GM12878 (cell line): ENCODE measurements around the gene UMAD1. TPM values are rescaled to one million over a fixed set of nuclear protein-coding genes. Genes with fewer than 3 reads are reported as not detected.

Source experiments
- ATAC-seq: fragments of 200-7000 bp; cut with Tn5 transposase; 3 replicates; pipeline ENCODE4 v1.9.1; 2020; ENCODE audit warnings: mild to moderate bottlenecking, moderate library complexity
- BruUV-seq: library from RNA; stranded (reverse); fragments of 400-500 nt; replicated peaks from 2 replicates; lab custom pipeline; 2021; lab: Mats Ljungman, UMichigan
- CTCF ChIA-PET: fragments of 300-600 bp; sonication (Branson Sonifier 250); formaldehyde crosslinking; extraction: SDS; loops from one replicate; lab custom pipeline; 2021; ENCODE audit warnings: inconsistent platforms; lab: Yijun Ruan, JAX
- POLR2A ChIA-PET: fragments of 350-600 bp; formaldehyde crosslinking; extraction: SDS; loops from one replicate; lab custom pipeline; 2021; ENCODE audit warnings: inconsistent platforms; lab: Charles Lee
- RAD21 ChIA-PET: fragments of 300-600 bp; sonication (Branson Sonifier 250); formaldehyde crosslinking; loops from one replicate; lab custom pipeline; 2023; ENCODE audit warnings: antibody characterized with exemption; ENCODE audit not compliant: unreplicated experiment; lab: Charles Lee
- SMC1A ChIA-PET: fragments of 300-600 bp; sonication (Branson Sonifier 250); formaldehyde crosslinking; loops from one replicate; lab custom pipeline; 2023; ENCODE audit not compliant: unreplicated experiment, uncharacterized antibody; lab: Charles Lee
- DNase-seq: peaks from one replicate; pipeline ENCODE4 v3.0.0-alpha.2; 2011; ENCODE audit warnings: low read depth, low spot score
- FAIRE-seq: peaks from 3 replicates; lab custom pipeline; 2011; peaks lifted over from hg19 to GRCh38; lab: Jason Lieb, UNC
- H2AFZ ChIP-seq: 2 replicates; pipeline ENCODE4 v1.6.0; 2011; ENCODE audit warnings: low read depth, low read length, control low read depth; ENCODE audit not compliant: control insufficient read depth
- H3K27ac ChIP-seq: 2 replicates; pipeline ENCODE4 v1.5.1; 2011; ENCODE audit warnings: control low read depth; ENCODE audit not compliant: control insufficient read depth, insufficient read depth
- H3K27me3 ChIP-seq, 2 experiments: replicated peaks in 1 of 2; 2 replicates each; pipeline versions ENCODE4 v1.6.0 to v1.6.1; 2011; ENCODE audit warnings: low read length in 1 of 2; ENCODE audit not compliant: control insufficient read depth in 2 of 2, insufficient read depth in 2 of 2
- H3K36me3 ChIP-seq, 2 experiments: 2 replicates each; pipeline ENCODE4 v1.5.1; 2011; ENCODE audit warnings: low read length in 1 of 2; ENCODE audit not compliant: control insufficient read depth in 2 of 2, insufficient read depth in 2 of 2
- H3K4me1 ChIP-seq: 2 replicates; pipeline ENCODE4 v1.6.1; 2011; ENCODE audit warnings: mild to moderate bottlenecking, low read length, moderate library complexity, mixed read lengths; ENCODE audit not compliant: control insufficient read depth, insufficient read depth
- H3K4me2 ChIP-seq: 2 replicates; pipeline ENCODE4 v1.6.0; 2011; ENCODE audit warnings: control low read depth; ENCODE audit not compliant: control insufficient read depth, insufficient read depth
- H3K4me3 ChIP-seq: fragments of 200-600 bp; sonication (generic); 2 replicates; pipeline ENCODE4 v1.5.1; 2016
- H3K79me2 ChIP-seq: 2 replicates; pipeline ENCODE4 v1.6.0; 2011; ENCODE audit warnings: low read length; ENCODE audit not compliant: control insufficient read depth, insufficient read depth
- H3K9ac ChIP-seq: 2 replicates; pipeline ENCODE4 v1.8.0; 2011; ENCODE audit warnings: low read length, control low read depth, mixed read lengths; ENCODE audit not compliant: control insufficient read depth, insufficient read depth
- H3K9me3 ChIP-seq: replicated peaks from 3 replicates; pipeline ENCODE4 v1.5.1; 2011; ENCODE audit warnings: mild to moderate bottlenecking, low read length; ENCODE audit not compliant: control insufficient read depth, insufficient read depth
- H4K20me1 ChIP-seq: 2 replicates; pipeline ENCODE4 v1.6.0; 2011; ENCODE audit not compliant: control insufficient read depth, insufficient read depth
- BMI1 ChIP-seq: fragments of 450-650 bp; IDR thresholded peaks from 2 replicates; pipeline ENCODE4 v1.6.1; 2016; ENCODE audit warnings: mild to moderate bottlenecking, moderate library complexity, borderline replicate concordance
- BRCA1 ChIP-seq: IDR thresholded peaks from 2 replicates; pipeline ENCODE4 v1.6.1; 2011; ENCODE audit warnings: low read depth, low read length, improper control_type of control experiment
- CHD4 ChIP-seq: fragments of 200-600 bp; sonication (generic); IDR thresholded peaks from 2 replicates; pipeline ENCODE4 v1.6.1; 2016; ENCODE audit warnings: mild to moderate bottlenecking
- CREM ChIP-seq: IDR thresholded peaks from 2 replicates; pipeline ENCODE4 v1.6.1; 2014; ENCODE audit warnings: antibody characterized with exemption, low read depth
- DPF2 ChIP-seq: fragments of 450-650 bp; IDR thresholded peaks from 2 replicates; pipeline ENCODE4 v1.6.1; 2017; ENCODE audit warnings: mild to moderate bottlenecking
- IKZF2 ChIP-seq, 2 experiments: fragments of 450-650 bp; IDR thresholded peaks; 2 replicates each; pipeline ENCODE4 v1.6.1; 2017; ENCODE audit warnings: mild to moderate bottlenecking in 2 of 2, moderate library complexity in 2 of 2
- KDM1A ChIP-seq: fragments of 200-600 bp; sonication (generic); IDR thresholded peaks from 2 replicates; pipeline ENCODE4 v1.6.1; 2016; ENCODE audit warnings: borderline replicate concordance
- NR2F1 ChIP-seq: fragments of 450-650 bp; conservative IDR thresholded peaks from 2 replicates; pipeline ENCODE4 v1.6.1; 2017; ENCODE audit warnings: mild to moderate bottlenecking
- RCOR1 ChIP-seq: conservative IDR thresholded peaks from 2 replicates; pipeline ENCODE4 v1.6.1; 2012; ENCODE audit warnings: low read depth, low read length, improper control_type of control experiment
- RUNX3 ChIP-seq: IDR thresholded peaks from 2 replicates; pipeline ENCODE4 v1.6.1; 2012; ENCODE audit warnings: low read length, inconsistent platforms
- SIN3A ChIP-seq: IDR thresholded peaks from 2 replicates; pipeline ENCODE4 v1.6.1; 2012; ENCODE audit warnings: low read depth, low read length, improper control_type of control experiment
- SIX5 ChIP-seq: IDR thresholded peaks from 2 replicates; pipeline ENCODE4 v1.6.1; 2011; ENCODE audit warnings: mild to moderate bottlenecking, low read depth, low read length, moderate library complexity; ENCODE audit not compliant: severe bottlenecking
- SMARCA5 ChIP-seq: fragments of 450-650 bp; IDR thresholded peaks from 2 replicates; pipeline ENCODE4 v1.6.1; 2017; ENCODE audit warnings: mild to moderate bottlenecking
- SPI1 ChIP-seq: IDR thresholded peaks from 2 replicates; pipeline ENCODE4 v1.6.1; 2011; ENCODE audit warnings: low read depth, mild to moderate bottlenecking, low read length, moderate library complexity, borderline replicate concordance; ENCODE audit not compliant: insufficient read depth
- SREBF1 ChIP-seq: IDR thresholded peaks from 2 replicates; pipeline ENCODE4 v1.6.1; 2012; ENCODE audit warnings: mild to moderate bottlenecking, low read length
- YY1 ChIP-seq: IDR thresholded peaks from 2 replicates; pipeline ENCODE4 v1.6.1; 2011; ENCODE audit warnings: low read depth, mild to moderate bottlenecking, low read length
- WGBS: methylation state at CpG from one replicate; pipeline ENCODE4 v1.1.6; 2016; ENCODE audit warnings: low lambda C conversion rate; ENCODE audit not compliant: insufficient replicate concordance, insufficient coverage; ENCODE audit errors: missing lambda C conversion rate; 5-methylcytosine and 5-hydroxymethylcytosine counted together
- in situ Hi-C: fragments of 300-500 bp; cut with MboI; formaldehyde crosslinking; loops from 9 replicates; pipeline ENCODE4 v1.14.3; 2018; ENCODE audit warnings: mixed read lengths
- intact Hi-C: fragments of 100-400 bp; cut with micrococcal nuclease; formaldehyde crosslinking; loops from one replicate; pipeline ENCODE4 v1.14.2; 2022; ENCODE audit not compliant: unreplicated experiment
- polyA plus RNA-seq, 11 experiments: library from polyadenylated mRNA; depleted of rRNA in 4 of 11; unstranded in 6 of 11; stranded (reverse) in 5 of 11; fragments of >200 nt; fragmentation: Nextera tagmentation in 4 of 11; fragmentation: Illumina TruSeq in 1 of 11; extraction: Ambion mirVana in 4 of 11; extraction: Trizol in 1 of 11; gene quantifications; 1 replicate in 1 of 11; 2 replicates in 10 of 11; pipeline versions ENCODE4 v1.2.1 to v1.2.3, GENCODE V29; 2011 to 2016; ENCODE audit warnings: inconsistent platforms in 2 of 11, missing spikeins in 2 of 11, low read depth in 1 of 11
- total RNA-seq, 4 experiments: library from RNA; depleted of rRNA in 3 of 4; stranded (reverse); fragments of >200 nt in 3 of 4; fragmentation: Illumina TruSeq in 1 of 4; extraction: Trizol in 1 of 4; gene quantifications; 2 replicates each; pipeline versions ENCODE4 v1.2.1 to v1.2.3, GENCODE V29; 2013 to 2021
- TF ChIP-seq, protein P1 (sequence below): IDR thresholded peaks from 2 replicates; pipeline ENCODE4 v1.6.1; 2011; ENCODE audit warnings: low read depth, low read length, improper control_type of control experiment, borderline replicate concordance
- TF ChIP-seq, protein P2 (sequence below): fragments of 450-650 bp; formaldehyde crosslinking; IDR thresholded peaks from 2 replicates; pipeline ENCODE4 v1.5.0; 2022; ENCODE audit warnings: mild to moderate bottlenecking, missing genetic modification characterization
- TF ChIP-seq, protein P3 (sequence below), 3 experiments: IDR thresholded peaks in 2 of 3; conservative IDR thresholded peaks in 1 of 3; 2 replicates each; pipeline ENCODE4 v1.5.1; 2011; ENCODE audit warnings: low read depth in 3 of 3, low read length in 3 of 3, mild to moderate bottlenecking in 3 of 3, control low read depth in 2 of 3, moderate library complexity in 2 of 3, inconsistent platforms in 1 of 3, mixed read lengths in 1 of 3; ENCODE audit not compliant: control insufficient read depth in 2 of 3, insufficient read depth in 1 of 3; ENCODE audit errors: extremely low read depth in 1 of 3

Gene UMAD1
- total and polyA plus RNA-seq, 10 of the 15 experiments (the other 5 are each of a cell fraction or from before 2014, with no cell fraction given) = 6.0 to 28.6 (median 9.3) TPM

DNA sequence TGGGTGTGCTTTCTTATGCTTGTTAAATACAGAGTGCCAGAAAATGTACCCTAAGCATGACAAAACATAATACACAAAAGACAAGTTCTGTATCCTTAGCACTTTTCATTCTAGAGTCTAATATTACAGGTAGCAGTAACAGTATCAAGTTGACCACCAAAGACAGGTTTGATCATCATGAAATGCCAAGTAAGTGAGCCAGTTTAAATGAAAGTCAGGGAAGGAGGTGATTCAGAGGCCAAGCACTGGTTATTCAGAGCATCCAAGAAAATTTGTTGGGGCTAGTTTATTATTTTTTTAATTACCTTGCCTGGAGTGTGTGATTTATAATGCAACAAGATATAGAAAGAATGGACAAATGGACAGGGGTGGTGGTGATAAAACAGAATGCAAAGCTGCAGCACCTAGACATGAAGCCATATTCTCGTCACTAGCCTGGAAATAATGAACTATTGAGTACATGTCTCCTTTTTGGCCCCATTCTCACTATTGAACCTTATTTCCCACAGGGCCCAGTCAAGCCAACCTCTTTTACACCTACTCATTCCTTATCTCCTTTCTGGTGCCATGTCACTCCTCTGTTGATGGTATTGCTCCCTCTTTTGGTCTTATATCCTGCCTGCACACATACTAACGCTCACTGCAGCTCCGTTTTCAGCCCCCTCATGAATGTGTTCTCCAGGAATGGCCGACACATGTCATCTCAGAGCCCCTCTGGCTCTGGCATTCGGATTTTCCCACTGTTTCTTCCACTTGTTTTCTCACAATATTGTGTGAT, 249.4 kb downstream of the UMAD1 start:
- H3K9ac ChIP-seq = no peak overlapping the region
- H3K4me2 ChIP-seq = no peak overlapping the region
- POLR2A ChIA-PET = interaction anchor here (0.6 kb wide), 1 partner anchor 69 kb away, joined by 3 read pairs; no protein-coding TSS in a partner anchor
- peak; percentile 27 for FAIRE-seq
- intact Hi-C loops (no loop called here), in situ Hi-C loops (no loop called here)
- no TSS peak for BruUV-seq
- no peaks in the 10 kb centered on the region for H3K9me3 ChIP-seq
- CTCF ChIA-PET = no interaction called here
- no peak overlapping the region for H2AFZ ChIP-seq
- no peak for ATAC-seq
- SMC1A ChIA-PET = no interaction called here
- no peaks in the 10 kb centered on the region for H3K79me2 ChIP-seq
- DNase-seq = no peak
- RAD21 ChIA-PET = no interaction called here
- no peaks in the 10 kb centered on the region for H3K27me3 ChIP-seq
- no peak overlapping the region for H3K4me3 ChIP-seq
- no peaks in the 10 kb centered on the region for H3K36me3 ChIP-seq
- no peak overlapping the region for H3K27ac ChIP-seq
- WGBS = 84% methylated on average over 5 of the region's 5 CpGs
- H3K4me1 ChIP-seq = no peaks in the 10 kb centered on the region
- H4K20me1 ChIP-seq = no peaks in the 10 kb centered on the region
- no peak for TF ChIP-seq BMI1
- no peak for TF ChIP-seq RCOR1
- TF ChIP-seq YY1 = no peak
- no peak for TF ChIP-seq RUNX3
- TF ChIP-seq, protein P1, sequence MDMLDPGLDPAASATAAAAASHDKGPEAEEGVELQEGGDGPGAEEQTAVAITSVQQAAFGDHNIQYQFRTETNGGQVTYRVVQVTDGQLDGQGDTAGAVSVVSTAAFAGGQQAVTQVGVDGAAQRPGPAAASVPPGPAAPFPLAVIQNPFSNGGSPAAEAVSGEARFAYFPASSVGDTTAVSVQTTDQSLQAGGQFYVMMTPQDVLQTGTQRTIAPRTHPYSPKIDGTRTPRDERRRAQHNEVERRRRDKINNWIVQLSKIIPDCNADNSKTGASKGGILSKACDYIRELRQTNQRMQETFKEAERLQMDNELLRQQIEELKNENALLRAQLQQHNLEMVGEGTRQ = no peak
- no peak for TF ChIP-seq IKZF2 (IDR thresholded peaks at IDR 0.05)
- no peak for TF ChIP-seq KDM1A
- TF ChIP-seq BRCA1 = no peak
- TF ChIP-seq, protein P2, sequence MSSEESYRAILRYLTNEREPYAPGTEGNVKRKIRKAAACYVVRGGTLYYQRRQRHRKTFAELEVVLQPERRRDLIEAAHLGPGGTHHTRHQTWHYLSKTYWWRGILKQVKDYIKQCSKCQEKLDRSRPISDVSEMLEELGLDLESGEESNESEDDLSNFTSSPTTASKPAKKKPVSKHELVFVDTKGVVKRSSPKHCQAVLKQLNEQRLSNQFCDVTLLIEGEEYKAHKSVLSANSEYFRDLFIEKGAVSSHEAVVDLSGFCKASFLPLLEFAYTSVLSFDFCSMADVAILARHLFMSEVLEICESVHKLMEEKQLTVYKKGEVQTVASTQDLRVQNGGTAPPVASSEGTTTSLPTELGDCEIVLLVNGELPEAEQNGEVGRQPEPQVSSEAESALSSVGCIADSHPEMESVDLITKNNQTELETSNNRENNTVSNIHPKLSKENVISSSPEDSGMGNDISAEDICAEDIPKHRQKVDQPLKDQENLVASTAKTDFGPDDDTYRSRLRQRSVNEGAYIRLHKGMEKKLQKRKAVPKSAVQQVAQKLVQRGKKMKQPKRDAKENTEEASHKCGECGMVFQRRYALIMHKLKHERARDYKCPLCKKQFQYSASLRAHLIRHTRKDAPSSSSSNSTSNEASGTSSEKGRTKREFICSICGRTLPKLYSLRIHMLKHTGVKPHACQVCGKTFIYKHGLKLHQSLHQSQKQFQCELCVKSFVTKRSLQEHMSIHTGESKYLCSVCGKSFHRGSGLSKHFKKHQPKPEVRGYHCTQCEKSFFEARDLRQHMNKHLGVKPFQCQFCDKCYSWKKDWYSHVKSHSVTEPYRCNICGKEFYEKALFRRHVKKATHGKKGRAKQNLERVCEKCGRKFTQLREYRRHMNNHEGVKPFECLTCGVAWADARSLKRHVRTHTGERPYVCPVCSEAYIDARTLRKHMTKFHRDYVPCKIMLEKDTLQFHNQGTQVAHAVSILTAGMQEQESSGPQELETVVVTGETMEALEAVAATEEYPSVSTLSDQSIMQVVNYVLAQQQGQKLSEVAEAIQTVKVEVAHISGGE (CRISPR knock-in tag) = no peak
- TF ChIP-seq CHD4 = no peak
- TF ChIP-seq SIX5 = no peak
- no peak for TF ChIP-seq NR2F1
- TF ChIP-seq, protein P3, sequence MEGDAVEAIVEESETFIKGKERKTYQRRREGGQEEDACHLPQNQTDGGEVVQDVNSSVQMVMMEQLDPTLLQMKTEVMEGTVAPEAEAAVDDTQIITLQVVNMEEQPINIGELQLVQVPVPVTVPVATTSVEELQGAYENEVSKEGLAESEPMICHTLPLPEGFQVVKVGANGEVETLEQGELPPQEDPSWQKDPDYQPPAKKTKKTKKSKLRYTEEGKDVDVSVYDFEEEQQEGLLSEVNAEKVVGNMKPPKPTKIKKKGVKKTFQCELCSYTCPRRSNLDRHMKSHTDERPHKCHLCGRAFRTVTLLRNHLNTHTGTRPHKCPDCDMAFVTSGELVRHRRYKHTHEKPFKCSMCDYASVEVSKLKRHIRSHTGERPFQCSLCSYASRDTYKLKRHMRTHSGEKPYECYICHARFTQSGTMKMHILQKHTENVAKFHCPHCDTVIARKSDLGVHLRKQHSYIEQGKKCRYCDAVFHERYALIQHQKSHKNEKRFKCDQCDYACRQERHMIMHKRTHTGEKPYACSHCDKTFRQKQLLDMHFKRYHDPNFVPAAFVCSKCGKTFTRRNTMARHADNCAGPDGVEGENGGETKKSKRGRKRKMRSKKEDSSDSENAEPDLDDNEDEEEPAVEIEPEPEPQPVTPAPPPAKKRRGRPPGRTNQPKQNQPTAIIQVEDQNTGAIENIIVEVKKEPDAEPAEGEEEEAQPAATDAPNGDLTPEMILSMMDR (IDR thresholded peaks at IDR 0.05 in 2 of 3, conservative IDR thresholded peaks at IDR 0.05 in 1 of 3; ENCODE audit: control insufficient read depth in 2 of 3, extremely low read depth in 1 of 3, insufficient read depth in 1 of 3, low read depth in 3 of 3, low read length in 3 of 3) = no peak
- no peak for TF ChIP-seq SREBF1
- no peak for TF ChIP-seq CREM
- no peak for TF ChIP-seq SIN3A
- no peak for TF ChIP-seq SPI1
- TF ChIP-seq DPF2 = no peak
- TF ChIP-seq SMARCA5 = no peak
